K562 (cell line): ENCODE results near the gene ZNF549. TPM values are rescaled to one million over a fixed set of nuclear protein-coding genes. Genes with fewer than 3 reads are reported as not detected.

Experiments
- MAFK ChIP-seq: IDR thresholded peaks from 2 replicates; pipeline ENCODE4 v1.6.1; 2011; ENCODE audit warnings: low read length, improper control_type of control experiment
- SLC30A9 ChIP-seq: fragments of 250-450 bp; sonication (Bioruptor Pico); IDR thresholded peaks from 2 replicates; pipeline ENCODE4 v1.8.0; 2022; ENCODE audit warnings: mild to moderate bottlenecking, moderate library complexity
- ZNF143 ChIP-seq: sonication (generic); formaldehyde crosslinking; IDR thresholded peaks from 2 replicates; pipeline ENCODE4 v1.9.0; 2022; ENCODE audit warnings: mild to moderate bottlenecking, missing genetic modification reagents
- polyA plus RNA-seq, 8 experiments: library from polyadenylated mRNA; depleted of rRNA in 4 of 8; stranded (reverse) in 5 of 8; unstranded in 3 of 8; fragments of >200 nt; fragmentation: Nextera tagmentation in 2 of 8; fragmentation: Illumina TruSeq in 1 of 8; extraction: Ambion mirVana in 2 of 8; extraction: Trizol in 1 of 8; gene quantifications; 2 replicates each; pipeline versions ENCODE4 v1.2.1 to v1.2.3, GENCODE V29; 2011 to 2014; ENCODE audit warnings: inconsistent platforms in 1 of 8, missing spikeins in 1 of 8
- total RNA-seq, 7 experiments: library from RNA; depleted of rRNA in 6 of 7; stranded (reverse); fragments of >200 nt in 6 of 7; fragmentation: Illumina TruSeq in 2 of 7; extraction: Trizol in 2 of 7; gene quantifications; 2 replicates each; pipeline versions ENCODE4 v1.2.1 to v1.2.3, GENCODE V29; 2011 to 2021; ENCODE audit warnings: low replicate concordance in 1 of 7
- TF ChIP-seq, protein P1 (sequence below): fragments of 450-650 bp; IDR thresholded peaks from 2 replicates; pipeline ENCODE4 v1.6.1; 2018; ENCODE audit not compliant: partially characterized antibody
- TF ChIP-seq, protein P2 (sequence below): sonication (generic); formaldehyde crosslinking; IDR thresholded peaks from 2 replicates; pipeline ENCODE4 v1.8.0; 2022; ENCODE audit warnings: mild to moderate bottlenecking, missing genetic modification reagents

ZNF549 gene
- total and polyA plus RNA-seq, 9 of the 15 experiments (the other 6 are each of a cell fraction or from before 2014, with no cell fraction given), result 0.03 to 0.68 (median 0.25) TPM

DNA sequence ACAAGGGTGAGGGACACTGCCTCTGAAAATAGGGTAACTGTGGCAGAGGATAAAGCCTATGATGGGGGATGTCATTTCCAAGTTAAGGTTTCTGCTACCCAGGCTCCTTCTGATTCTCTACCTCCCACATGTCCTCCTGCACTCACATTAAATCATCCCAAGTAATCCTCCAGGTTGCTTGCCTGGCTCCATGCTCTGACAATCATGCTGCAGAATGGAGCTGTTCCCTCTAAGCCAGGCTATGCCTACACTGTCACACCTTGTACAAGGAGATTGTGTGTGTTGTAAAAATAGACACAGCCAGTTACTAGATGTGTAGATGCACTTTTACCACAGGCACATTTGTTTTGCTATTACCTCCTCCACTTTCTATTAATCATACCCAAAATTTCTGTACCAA lies 43.6 kb downstream of the ZNF549 start (continued):
- TF ChIP-seq, protein P1, sequence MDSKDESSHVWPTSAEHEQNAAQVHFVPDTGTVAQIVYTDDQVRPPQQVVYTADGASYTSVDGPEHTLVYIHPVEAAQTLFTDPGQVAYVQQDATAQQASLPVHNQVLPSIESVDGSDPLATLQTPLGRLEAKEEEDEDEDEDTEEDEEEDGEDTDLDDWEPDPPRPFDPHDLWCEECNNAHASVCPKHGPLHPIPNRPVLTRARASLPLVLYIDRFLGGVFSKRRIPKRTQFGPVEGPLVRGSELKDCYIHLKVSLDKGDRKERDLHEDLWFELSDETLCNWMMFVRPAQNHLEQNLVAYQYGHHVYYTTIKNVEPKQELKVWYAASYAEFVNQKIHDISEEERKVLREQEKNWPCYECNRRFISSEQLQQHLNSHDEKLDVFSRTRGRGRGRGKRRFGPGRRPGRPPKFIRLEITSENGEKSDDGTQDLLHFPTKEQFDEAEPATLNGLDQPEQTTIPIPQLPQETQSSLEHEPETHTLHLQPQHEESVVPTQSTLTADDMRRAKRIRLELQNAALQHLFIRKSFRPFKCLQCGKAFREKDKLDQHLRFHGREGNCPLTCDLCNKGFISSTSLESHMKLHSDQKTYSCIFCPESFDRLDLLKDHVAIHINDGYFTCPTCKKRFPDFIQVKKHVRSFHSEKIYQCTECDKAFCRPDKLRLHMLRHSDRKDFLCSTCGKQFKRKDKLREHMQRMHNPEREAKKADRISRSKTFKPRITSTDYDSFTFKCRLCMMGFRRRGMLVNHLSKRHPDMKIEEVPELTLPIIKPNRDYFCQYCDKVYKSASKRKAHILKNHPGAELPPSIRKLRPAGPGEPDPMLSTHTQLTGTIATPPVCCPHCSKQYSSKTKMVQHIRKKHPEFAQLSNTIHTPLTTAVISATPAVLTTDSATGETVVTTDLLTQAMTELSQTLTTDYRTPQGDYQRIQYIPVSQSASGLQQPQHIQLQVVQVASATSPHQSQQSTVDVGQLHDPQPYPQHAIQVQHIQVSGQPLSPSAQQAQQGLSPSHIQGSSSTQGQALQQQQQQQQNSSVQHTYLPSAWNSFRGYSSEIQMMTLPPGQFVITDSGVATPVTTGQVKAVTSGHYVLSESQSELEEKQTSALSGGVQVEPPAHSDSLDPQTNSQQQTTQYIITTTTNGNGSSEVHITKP, result no peak
- TF ChIP-seq ZNF143 (CRISPR knock-in tag) (no peak), SLC30A9 (CRISPR knock-in tag) (no peak), MAFK (no peak)
- TF ChIP-seq, protein P2, sequence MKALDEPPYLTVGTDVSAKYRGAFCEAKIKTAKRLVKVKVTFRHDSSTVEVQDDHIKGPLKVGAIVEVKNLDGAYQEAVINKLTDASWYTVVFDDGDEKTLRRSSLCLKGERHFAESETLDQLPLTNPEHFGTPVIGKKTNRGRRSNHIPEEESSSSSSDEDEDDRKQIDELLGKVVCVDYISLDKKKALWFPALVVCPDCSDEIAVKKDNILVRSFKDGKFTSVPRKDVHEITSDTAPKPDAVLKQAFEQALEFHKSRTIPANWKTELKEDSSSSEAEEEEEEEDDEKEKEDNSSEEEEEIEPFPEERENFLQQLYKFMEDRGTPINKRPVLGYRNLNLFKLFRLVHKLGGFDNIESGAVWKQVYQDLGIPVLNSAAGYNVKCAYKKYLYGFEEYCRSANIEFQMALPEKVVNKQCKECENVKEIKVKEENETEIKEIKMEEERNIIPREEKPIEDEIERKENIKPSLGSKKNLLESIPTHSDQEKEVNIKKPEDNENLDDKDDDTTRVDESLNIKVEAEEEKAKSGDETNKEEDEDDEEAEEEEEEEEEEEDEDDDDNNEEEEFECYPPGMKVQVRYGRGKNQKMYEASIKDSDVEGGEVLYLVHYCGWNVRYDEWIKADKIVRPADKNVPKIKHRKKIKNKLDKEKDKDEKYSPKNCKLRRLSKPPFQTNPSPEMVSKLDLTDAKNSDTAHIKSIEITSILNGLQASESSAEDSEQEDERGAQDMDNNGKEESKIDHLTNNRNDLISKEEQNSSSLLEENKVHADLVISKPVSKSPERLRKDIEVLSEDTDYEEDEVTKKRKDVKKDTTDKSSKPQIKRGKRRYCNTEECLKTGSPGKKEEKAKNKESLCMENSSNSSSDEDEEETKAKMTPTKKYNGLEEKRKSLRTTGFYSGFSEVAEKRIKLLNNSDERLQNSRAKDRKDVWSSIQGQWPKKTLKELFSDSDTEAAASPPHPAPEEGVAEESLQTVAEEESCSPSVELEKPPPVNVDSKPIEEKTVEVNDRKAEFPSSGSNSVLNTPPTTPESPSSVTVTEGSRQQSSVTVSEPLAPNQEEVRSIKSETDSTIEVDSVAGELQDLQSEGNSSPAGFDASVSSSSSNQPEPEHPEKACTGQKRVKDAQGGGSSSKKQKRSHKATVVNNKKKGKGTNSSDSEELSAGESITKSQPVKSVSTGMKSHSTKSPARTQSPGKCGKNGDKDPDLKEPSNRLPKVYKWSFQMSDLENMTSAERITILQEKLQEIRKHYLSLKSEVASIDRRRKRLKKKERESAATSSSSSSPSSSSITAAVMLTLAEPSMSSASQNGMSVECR, result no peak
